GM19397 (cell line): ENCODE data around the gene KIF26A.
"Not testable (repeated sequence)": the region's sequence is repeated elsewhere in the genome, so short reads cannot be mapped to it uniquely, and the experiment has no call there.

Experiments
- ATAC-seq: cut with Tn5 transposase; IDR thresholded peaks from one replicate; pipeline ENCODE4 v1.9.1; 2021; ENCODE audit warnings: mild to moderate bottlenecking, moderate library complexity; ENCODE audit not compliant: unreplicated experiment

KIF26A gene

GRCh38 chr14:104205781-104206180, 67.4 kb downstream of the KIF26A start:
- ATAC-seq, result no peak

DNA sequence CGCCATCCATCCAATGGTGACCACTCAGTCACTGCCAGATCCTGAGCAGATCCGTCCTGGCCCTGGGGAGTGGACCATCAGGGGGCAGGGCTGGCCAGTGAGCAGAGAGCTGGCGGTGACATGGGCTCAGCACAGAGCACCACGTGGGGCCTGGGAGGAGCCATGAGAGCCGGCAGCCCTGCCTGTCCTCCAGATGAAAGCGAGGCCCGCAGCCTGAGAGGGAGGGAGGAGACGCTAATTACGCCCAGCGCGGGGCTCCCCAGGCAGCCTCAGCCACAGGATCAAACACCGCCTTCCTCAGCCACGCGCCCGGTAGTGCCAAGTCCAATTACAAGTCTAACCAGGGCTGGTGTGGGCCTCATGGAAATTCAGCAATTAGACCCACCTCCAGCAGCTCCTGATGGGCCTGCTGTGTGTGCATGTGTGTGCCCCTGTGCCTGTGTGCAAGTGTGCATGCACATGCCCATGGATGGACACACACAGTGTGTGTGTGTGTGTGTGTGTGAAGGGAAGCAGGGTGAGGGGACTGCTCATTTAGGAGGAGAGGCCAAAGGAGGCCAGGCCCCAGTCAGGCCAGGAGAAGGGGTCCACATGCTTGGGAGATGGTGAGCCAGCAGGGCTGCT, 68.0 kb downstream of the KIF26A start:
- ATAC-seq, result no peak

- ATAC-seq, result no peak
These were observed 69.0 kb downstream of the KIF26A start for GRCh38 chr14:104207142-104208014.

- ATAC-seq, result not testable (repeated sequence)
These were observed 69.6 kb downstream of the KIF26A start for GRCh38 chr14:104208015-104208295.

- not testable (repeated sequence) for ATAC-seq
These were observed 69.9 kb downstream of the KIF26A start for GRCh38 chr14:104208331-104208730.

- not testable (repeated sequence) for ATAC-seq
These were observed 70.7 kb downstream of the KIF26A start for GRCh38 chr14:104209071-104209470.

DNA sequence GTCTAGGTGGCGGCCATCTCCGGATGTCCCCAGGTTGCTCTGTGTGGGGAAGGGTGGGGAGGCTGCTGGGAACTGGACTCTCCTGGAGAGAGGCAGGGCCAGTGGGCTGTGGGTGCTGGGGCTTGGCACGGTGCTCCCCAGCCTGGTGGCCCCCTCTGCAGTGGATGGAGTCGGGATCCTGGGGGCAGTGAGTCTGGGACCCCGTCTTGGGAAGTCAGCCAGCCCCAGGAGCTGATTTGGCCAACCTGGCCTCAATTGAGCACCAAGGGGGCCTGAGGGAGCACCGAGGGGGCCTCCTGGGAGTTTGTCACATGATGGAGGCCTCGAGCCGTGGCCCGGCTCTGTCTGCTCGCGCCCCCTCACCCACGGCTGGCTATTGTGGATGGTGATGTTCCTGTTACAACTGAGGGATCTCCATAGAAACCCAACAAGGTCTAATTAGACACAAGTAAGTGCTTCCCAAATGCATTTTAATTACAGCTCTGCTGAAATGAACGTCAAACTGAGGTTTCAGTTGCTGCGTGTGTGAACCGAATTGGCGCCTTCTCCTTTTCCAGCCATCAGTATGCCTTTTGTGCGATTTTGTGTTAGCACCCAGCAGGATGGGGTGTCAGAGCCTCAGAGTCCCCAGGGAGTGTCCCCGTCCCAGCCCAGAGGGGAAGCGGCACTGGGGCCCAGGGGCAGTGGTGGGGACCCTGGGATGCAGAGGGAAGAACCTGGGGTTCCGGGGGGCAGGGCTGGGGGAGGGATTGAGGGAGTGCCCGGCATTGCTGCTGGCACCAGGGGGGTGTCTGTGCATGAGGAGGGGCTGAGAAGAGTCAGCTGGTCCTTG, 71.8 kb downstream of the KIF26A start:
- no peak for ATAC-seq

DNA sequence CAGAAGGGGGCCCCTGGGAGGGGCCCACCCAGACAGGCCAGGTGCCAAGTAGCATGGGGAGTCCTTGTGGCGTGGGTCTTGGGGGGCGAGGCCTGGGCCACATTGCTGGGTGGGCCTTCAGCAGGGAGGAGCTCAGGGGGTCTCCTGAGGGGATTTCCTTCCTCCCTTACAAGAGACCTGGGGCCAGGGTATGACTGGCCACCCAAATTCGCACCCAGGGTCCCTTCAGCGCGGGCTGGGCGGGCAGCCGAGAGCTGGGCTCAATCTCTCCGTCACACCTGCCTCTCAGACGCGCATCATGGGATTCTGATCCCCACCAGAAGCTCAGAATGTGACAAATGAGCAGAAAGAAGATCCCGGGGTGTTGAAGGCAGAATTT, 72.4 kb downstream of the KIF26A start:
- no peak for ATAC-seq

DNA sequence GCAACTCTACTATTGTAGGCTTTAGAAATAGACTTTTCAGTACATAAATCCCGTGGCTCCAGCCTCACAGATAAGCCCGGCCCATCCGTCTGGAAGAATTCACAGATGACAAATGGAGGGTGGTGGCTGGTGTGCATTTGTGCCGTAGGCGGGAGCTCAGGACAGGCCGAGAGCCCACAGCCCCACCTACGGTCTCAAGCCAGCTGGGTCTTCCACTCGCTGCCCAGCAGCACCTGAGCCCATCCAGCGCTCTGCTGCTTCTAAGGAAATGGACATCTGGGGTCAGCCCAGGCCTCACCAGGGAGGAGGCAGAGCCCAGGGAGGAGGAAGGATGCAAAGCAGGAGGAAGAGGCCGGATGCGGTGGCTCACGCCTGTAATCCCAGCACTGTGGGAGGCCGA, 72.8 kb downstream of the KIF26A start:
- no peak for ATAC-seq

- ATAC-seq, result no peak
These were observed 73.4 kb downstream of the KIF26A start for GRCh38 chr14:104211741-104212140.

DNA sequence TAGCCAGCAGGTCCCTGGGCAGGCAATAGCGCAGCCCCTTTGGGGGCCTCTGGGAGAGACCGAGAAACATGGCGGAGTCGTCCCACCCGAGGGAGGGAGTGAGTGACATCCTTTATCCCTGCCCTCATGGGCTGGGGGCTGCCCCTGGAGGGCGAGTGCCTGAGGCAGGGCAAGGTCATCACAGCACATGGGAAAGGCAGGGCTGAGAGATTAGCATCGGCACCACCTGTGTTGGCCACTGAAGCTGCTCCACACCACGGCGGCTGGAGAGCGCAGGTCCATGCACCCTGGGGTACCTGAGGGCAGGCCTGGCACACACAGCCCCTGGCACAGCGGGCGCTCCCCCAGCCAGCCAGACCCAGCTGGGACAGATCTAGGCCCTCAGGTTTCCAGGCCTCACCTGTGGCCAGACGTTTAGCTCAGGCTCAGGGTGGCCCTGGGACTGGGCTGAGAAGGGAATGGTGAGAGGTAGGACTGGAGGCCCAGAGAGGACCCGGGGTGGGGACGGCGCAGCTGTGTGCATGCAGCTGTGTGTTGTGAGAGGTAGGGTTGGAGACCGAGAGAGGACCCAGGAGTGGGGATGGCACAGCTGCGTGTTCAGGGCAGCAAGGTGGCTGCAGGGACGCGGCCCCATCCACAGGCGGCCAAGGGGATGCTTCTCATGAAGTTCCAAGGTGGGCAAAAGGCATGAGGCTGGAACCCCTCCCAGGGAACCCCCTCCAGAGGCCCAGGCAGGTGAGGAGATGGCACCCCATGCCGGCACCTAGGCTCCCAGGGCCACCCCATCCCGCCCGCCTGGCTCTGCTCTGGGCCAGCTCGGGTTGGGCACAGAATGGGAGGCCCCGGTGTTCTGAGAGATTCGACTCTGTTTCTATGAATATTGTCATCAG, 74.1 kb downstream of the KIF26A start:
- ATAC-seq, result no peak

DNA sequence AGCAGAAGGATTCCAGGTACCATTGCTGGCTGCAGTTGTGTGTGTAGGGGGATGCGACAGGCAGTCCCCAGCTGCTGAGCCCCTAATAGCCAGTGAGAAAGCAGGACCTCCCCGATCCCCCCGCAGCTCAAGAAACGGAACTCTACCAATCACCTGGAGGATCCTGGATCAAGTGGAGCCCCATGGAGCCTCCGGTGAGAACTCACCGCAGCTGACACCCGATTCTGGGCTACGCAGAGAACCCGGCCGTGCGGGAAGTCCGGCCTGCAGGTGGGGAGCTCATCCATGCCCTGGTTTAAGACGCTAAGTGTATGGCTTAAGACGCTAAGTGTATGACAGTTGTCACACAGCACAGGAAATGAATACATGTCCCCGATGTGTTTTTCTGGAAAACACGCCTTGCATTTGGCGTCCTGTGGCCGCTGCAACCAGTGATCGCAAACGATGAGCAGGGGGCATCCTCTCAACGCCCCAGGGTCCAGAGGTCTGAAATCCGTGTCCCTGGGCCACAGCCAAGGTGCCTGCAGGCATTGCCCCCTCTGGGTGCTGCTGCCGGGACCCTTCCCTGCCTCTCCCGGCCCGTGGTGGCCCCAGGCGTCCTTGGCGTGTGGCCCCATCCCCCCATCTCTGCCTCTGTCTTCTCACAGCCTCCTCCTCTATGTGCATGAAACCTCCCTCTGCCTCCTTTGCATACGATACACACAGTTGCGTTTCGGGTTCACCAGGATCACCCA, 75.1 kb downstream of the KIF26A start:
- no peak for ATAC-seq

DNA sequence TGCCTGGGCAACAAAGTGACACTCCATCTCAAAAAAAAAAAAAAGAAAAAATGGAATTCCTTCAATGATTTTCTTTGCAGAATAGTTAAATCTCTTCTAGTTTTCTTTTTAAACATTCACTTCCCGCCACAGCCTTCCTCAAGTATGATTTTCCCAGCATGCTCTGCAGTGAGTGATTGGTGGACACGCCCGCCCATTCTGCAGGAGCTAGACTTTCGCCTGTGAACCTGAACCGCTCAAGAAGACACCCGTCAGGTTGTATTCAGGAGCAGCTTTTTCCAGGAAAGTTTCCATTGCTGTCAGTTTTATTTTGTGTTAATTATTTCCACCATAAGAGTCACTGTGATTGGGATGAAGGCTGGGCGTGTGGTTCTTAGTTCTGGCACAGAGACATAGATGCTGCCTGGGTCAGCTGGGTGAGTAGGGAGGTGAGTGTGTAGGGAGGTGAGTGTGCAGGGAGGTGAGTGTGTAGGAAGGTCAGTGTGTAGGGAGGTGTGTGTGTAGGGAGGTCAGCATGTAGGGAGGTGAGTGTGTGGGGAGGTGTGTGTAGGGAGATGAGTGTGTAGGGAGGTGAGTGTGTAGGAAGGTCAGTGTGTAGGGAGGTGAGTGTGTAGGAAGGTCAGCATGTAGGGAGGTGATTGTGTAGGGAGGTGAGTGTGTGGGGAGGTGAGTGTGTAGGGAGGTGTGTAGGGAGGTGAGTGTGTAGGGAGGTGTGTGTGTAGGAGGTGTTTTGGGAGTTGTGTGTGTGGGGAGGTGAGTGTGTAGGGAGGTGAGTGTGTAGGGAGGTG, 76.2 kb downstream of the KIF26A start:
- ATAC-seq, result no peak

DNA sequence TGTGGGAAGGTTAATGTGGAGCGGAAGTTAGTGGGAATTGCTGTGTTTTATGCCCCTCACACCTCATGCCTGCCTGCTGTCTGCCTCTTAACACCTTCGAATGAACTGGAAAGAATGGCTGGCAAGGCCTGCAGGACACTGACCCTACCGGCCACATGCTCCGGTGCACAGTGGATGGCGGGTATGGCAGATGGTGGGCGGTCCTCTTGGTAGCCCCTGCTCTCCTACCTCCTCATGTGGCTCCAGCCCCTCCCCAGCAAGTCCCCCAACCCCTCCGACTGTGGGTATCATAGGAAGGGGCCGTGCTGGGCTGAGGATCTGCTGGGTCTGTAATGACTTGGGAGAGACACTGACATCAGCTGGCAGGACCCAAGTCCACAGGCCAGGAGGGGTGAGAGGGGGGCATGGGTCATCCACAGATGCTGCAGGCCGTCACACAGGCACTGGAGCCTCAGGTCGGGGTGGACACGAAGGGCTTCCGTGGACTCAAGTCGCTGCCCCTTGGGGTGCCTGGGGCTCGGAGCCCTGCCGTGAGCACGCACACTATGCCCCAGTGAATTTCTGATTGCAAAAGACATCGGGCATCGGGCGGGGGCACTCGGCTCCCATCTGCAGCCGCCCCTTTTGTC, 77.4 kb downstream of the KIF26A start:
- ATAC-seq, result no peak

DNA sequence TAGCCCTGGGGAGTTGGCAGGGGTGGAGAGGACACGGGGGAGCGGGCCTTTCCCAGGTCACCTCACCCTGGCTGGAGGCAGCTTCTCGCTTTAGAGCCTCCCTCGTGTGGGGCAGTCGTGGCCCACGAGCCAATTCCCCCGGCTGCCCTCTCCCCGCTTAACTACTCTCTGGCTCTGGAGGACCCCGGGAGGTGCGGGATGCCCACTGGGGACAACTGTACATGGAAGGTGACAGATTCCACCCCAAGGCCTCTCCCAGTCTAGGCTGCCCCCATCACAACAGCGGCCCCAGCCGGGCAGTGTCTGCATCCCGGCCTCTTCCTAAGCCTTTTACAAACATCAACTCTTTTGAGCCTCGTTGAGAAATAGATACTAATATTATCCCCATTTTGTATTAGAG, 78.1 kb downstream of the KIF26A start:
- ATAC-seq, result no peak

DNA sequence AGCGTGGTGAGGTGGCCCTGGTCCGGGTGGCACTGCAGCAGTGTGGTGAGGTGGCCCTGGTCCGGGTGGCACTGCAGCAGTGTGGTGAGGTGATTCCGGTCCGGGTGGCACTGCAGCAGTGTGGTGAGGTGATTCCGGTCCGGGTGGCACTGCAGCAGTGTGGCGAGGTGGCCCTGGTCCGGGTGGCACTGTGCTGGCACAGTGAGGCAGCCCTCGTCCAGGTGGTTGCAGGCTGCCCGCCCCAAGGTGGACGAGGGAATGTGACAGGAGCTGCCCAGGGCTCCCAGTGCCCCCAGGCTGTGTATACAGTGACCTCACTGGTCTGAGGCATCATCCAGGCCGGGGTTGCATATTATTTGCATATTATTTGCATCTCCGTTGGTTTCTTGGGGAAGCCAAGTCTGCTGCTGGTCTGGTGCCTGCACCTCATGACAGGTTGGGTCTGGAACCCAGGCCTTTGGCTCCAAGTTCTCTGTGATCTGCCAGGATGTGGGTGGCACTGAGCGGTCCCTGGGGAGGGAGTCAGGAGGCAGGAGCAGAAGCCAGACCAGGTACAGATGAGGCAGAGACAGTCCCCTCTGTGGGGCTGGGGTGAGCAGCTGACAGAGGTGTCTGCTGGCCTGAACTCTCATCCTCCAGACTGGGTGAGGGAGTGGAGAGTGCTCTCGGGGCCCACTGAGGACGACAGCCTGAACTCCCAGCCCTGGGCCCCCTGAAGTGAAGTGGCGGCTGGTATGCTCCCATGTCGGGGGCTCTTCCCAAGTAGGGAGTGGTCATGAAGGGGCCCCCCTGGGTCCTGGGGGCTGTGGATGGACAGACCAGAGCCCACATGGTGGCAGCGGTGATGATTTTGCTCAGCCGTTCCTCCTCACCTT, 79.3 kb downstream of the KIF26A start:
- no peak for ATAC-seq

DNA sequence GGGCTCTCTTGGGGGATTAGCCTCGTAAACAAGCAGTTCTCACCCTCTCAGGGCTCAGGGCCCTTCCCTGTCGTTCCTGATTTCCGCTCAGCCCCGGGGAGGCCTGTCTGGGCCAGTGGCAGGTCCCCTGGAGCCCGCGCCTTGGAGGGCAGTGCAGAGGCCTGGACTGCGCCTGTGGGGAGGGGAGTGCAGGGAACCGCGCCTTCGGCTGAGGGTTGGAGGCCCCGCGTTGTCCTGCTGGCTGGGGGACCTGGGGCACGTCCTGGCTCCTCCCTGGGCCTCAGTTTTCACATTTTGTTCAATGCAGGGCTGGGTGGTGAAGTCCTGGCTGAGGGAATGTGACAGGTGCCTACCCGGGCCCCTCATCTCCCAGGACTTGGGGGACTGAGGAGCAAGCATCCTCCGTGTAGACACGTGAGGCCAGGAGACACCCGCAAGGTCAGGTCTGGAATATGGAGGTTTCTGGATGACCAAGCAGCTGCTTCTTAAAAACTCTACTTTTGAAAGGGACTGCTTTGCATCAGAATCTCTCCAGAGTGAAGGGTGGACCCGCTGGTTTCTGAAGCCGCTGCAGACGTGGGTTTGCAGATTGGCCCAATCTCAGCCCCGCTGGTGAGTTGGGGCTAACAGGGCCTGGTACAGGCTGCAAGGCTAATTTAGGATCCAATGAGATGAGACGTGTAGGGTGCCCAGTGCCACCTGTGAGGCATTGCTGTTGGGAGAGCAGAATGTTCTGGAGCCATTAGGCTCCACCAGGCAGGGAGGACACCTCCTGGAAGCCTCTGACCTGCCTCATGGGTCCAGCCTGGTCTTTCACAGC, 80.2 kb downstream of the KIF26A start:
- no peak for ATAC-seq
